Gastroesophageal sphincter (tissue), 4 donors: ENCODE results near the gene PAN2. TPM values are rescaled to one million over a fixed set of nuclear protein-coding genes. Genes with fewer than 3 reads are reported as not detected.
"Not testable (repeated sequence)": the region's sequence is repeated elsewhere in the genome, so short reads cannot be mapped to it uniquely, and the experiment has no call there.

Experiments used
- ATAC-seq: fragments of 150-250 bp; one replicate; pipeline ENCODE4 v1.9.1; 2016; ENCODE audit warnings: mild to moderate bottlenecking, moderate library complexity
- H3K27ac ChIP-seq, 4 donors: fragments of 200-600 bp; sonication (generic) in 3 of 4; 1 replicate in 3 of 4; 2 replicates in 1 of 4; pipeline ENCODE4 v1.5.1; 2016 to 2019
- H3K27me3 ChIP-seq: fragments of 200-600 bp; sonication (generic); one replicate; pipeline ENCODE4 v1.5.1; 2019
- H3K36me3 ChIP-seq, 2 donors: fragments of 200-600 bp; sonication (generic); one replicate each; pipeline ENCODE4 v1.5.1; 2019; ENCODE audit warnings: control low read depth in 1 of 2
- H3K4me1 ChIP-seq, 3 donors: fragments of 200-600 bp; sonication (generic); 1 replicate in 2 of 3; 2 replicates in 1 of 3; pipeline ENCODE4 v1.5.1; 2016 to 2019; ENCODE audit warnings: control low read depth in 2 of 3
- H3K4me3 ChIP-seq, 2 donors: fragments of 200-600 bp; sonication (generic); one replicate each; pipeline ENCODE4 v1.5.1; 2019; ENCODE audit warnings: mild to moderate bottlenecking in 1 of 2, moderate library complexity in 1 of 2
- H3K9me3 ChIP-seq, 3 donors: fragments of 200-600 bp; sonication (generic); one replicate each; pipeline ENCODE4 v1.5.1; 2017 to 2019; ENCODE audit warnings: control low read depth in 2 of 3
- EP300 ChIP-seq: sonication (generic); formaldehyde crosslinking; IDR thresholded peaks from one replicate; pipeline ENCODE4 v1.6.1; 2017; ENCODE audit warnings: antibody characterized with exemption, mild to moderate bottlenecking
- POLR2A ChIP-seq, 2 donors: fragments of 450-650 bp; IDR thresholded peaks; one replicate each; pipeline ENCODE4 v1.6.1; 2017; ENCODE audit warnings: antibody characterized with exemption in 2 of 2, mild to moderate bottlenecking in 2 of 2, moderate library complexity in 1 of 2
- POLR2AphosphoS5 ChIP-seq: sonication (generic); formaldehyde crosslinking; IDR thresholded peaks from one replicate; pipeline ENCODE4 v1.6.1; 2017; ENCODE audit warnings: antibody characterized with exemption
- WGBS, 2 donors: methylation state at CpG; one replicate each; pipeline ENCODE4 v1.1.5; 2018; ENCODE audit warnings: low coverage in 1 of 2; 5-methylcytosine and 5-hydroxymethylcytosine counted together
- total RNA-seq, 4 donors: library from RNA; depleted of rRNA; stranded (reverse); fragments of >200 nt; gene quantifications; one replicate each; pipeline ENCODE4 v1.1.0, GENCODE V29; 2016
- TF ChIP-seq, protein P1 (sequence below), 4 experiments: fragments of 200-600 bp in 2 of 4; fragments of 450-650 bp in 2 of 4; sonication (generic) in 1 of 4; IDR thresholded peaks; one replicate each; pipeline ENCODE4 v1.5.1; 2017 to 2019; ENCODE audit warnings: antibody characterized with exemption in 4 of 4, mild to moderate bottlenecking in 2 of 4, moderate library complexity in 2 of 4

The PAN2 gene
- total RNA-seq, 4 donors from 2014 or later = 12.6 to 73.6 (median 30.3) TPM

DNA sequence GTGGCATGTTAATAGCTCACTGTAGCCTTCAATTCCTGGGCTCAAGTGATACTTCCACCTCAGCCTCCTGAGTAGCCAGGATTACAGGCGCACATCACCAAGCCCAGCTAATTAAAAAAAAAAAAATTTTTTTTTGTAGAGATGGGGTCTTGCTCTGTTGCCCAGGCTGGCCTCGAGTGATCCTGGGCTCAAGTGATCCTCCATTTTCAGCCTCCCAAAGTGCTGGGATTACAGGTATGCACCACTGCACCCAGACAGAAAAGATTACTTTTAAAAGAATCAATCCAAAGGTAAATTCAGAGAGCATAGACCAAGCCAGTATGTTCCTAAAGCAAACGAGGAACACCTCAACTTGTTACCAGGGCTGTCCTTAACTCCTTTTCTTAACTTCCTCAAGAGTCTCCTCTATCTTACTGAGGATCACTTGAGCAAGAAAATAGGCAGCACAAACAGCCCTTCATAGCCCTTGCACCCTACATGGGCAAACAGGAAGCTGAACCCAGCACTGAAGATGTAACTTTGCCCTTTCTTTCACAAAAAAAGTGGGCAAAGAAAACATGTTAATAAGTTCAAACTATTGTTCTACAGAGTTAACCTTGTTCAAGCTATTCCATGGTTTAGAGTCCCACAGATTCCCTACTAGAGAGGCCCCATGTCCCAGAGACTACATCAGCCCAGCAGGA lies 45.0 kb downstream of the PAN2 start:
- TF ChIP-seq EP300 = no peak
- TF ChIP-seq, protein P1, sequence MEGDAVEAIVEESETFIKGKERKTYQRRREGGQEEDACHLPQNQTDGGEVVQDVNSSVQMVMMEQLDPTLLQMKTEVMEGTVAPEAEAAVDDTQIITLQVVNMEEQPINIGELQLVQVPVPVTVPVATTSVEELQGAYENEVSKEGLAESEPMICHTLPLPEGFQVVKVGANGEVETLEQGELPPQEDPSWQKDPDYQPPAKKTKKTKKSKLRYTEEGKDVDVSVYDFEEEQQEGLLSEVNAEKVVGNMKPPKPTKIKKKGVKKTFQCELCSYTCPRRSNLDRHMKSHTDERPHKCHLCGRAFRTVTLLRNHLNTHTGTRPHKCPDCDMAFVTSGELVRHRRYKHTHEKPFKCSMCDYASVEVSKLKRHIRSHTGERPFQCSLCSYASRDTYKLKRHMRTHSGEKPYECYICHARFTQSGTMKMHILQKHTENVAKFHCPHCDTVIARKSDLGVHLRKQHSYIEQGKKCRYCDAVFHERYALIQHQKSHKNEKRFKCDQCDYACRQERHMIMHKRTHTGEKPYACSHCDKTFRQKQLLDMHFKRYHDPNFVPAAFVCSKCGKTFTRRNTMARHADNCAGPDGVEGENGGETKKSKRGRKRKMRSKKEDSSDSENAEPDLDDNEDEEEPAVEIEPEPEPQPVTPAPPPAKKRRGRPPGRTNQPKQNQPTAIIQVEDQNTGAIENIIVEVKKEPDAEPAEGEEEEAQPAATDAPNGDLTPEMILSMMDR (IDR thresholded peaks at IDR 0.05) = no peak
- no peak for TF ChIP-seq POLR2A (IDR thresholded peaks at IDR 0.05)
- TF ChIP-seq POLR2AphosphoS5 = no peak
- WGBS, 2 donors = 71 to 75% methylated on average over 2 to 3 of the region's 3 CpGs
- H3K4me3 ChIP-seq = no peak overlapping the region
- H3K27me3 ChIP-seq = no peaks in the 10 kb centered on the region
- peaks cover 0 to 44% of the 10 kb centered on the region in 2 donors for H3K36me3 ChIP-seq
- peaks cover 0 to 51% (median 4%) of the 10 kb centered on the region in 3 donors for H3K4me1 ChIP-seq
- H3K27ac ChIP-seq = no peak overlapping the region
- no peak for ATAC-seq
- H3K9me3 ChIP-seq = no peaks in the 10 kb centered on the region

DNA sequence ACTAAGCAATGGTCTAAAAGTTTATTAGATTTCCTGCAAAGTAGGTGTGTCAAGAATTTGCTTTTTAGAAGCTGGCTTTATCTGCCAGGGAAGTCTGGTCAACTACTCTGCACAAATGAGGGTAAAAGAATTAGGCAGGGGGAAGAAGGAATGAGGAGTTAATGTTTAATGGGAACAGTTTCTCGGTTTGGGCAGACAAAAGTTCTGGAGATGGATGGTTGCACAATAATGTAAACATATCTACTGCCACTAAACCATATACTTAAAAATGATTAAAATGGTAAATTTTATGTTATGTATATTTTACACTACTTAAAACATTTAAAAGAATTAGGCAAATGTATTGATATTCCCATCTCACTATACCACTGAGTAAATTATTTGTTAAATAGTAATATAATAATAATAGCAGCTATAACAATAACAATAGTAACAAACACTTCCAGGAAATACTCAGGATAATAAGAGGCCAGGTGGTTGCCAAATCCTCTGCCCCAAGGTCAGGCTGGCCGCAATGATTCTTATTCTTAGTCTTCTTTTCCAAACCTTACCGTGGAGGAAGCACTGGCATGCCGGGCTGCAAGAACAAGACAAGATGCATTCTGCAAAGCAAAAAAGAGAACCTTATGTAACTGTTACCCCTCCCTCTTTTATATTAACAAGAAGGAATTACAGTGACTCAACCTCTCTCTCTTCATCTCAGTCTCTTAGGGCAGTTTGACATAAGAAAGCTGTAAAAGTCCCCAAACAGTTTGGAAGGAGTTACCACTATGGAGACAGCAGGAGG lies 47.6 kb downstream of the PAN2 start:
- TF ChIP-seq POLR2AphosphoS5 (no peak), EP300 (no peak), POLR2A (IDR thresholded peaks at IDR 0.05) (no peak)

DNA sequence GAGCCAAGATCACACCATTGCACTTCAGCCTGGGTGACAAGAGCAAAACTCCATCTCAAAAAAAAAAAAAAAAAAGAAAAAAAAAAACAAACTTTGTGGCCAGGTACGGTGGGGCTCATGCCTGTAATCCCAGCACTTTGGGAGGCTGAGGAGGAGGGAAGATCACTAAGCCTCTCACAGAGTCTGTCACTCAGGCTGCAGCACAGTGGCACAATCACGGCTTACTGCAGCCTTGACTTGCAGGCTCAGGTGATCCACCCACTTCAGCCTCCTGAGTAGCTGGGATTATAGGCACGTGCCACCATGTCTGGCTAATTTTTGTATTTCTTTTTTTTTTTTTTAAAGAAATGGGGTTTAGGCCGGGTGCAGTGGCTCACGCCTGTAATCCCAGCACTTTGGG lies 49.5 kb downstream of the PAN2 start:
- H3K9me3 ChIP-seq, H3K27me3 ChIP-seq, H3K27ac ChIP-seq, H3K4me3 ChIP-seq, ATAC-seq: not testable (repeated sequence)
- peaks cover 0 to 68% of the 10 kb centered on the region in 2 donors for H3K36me3 ChIP-seq
- WGBS, 2 donors = 83% methylated on average over 3 of the region's 5 CpGs; no CpG with 5 or more reads in 1 of the 2 donors
- H3K4me1 ChIP-seq = peaks cover 0 to 23% (median 4%) of the 10 kb centered on the region in 3 donors

More for the DNA sequence above, 47.6 kb downstream of the PAN2 start:
- Histone ChIP-seq H3K4me3 (no peak overlapping the region), H3K4me1 (peaks cover 0 to 26% (median 4%) of the 10 kb centered on the region in 3 donors), H3K9me3 (no peaks in the 10 kb centered on the region), H3K27me3 (no peaks in the 10 kb centered on the region), H3K36me3 (peaks cover 0 to 61% of the 10 kb centered on the region in 2 donors), H3K27ac (no peak overlapping the region)
- 23 to 30% methylated on average over 4 of the region's 4 CpGs for WGBS, 2 donors
- no peak for ATAC-seq

DNA sequence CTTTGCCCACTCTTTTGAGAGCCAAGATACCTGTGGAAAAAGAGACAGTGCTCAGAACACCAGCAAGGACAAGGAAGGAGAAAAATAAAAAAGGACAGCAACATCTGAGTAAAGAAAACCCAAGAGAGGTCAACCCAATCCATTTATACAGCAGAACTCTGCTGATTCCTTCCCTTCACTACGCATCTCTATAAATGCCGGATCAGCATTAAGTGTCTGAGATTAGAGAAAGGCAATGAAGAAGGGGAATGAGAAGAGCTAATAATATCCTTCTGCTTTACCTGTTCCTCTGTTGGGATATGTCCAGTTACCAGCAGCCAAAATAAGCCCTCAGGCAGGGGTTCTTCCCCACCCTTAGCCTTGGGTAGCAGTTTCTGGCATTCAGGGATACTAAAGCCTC lies 51.2 kb downstream of the PAN2 start:
- Histone ChIP-seq H3K27ac (no peak overlapping the region), H3K9me3 (no peaks in the 10 kb centered on the region), H3K27me3 (no peaks in the 10 kb centered on the region), H3K4me1 (peaks cover 0 to 16% (median 4%) of the 10 kb centered on the region in 3 donors), H3K4me3 (no peak overlapping the region), H3K36me3 (peaks cover 0 to 85% of the 10 kb centered on the region in 2 donors)
- no peak for ATAC-seq
- TF ChIP-seq EP300 (no peak), POLR2AphosphoS5 (no peak), POLR2A (IDR thresholded peaks at IDR 0.05) (no peak)
- TF ChIP-seq, protein P1 (IDR thresholded peaks at IDR 0.05) = no peak
- WGBS, 2 donors = 100% methylated on average over 2 of the region's 2 CpGs

DNA sequence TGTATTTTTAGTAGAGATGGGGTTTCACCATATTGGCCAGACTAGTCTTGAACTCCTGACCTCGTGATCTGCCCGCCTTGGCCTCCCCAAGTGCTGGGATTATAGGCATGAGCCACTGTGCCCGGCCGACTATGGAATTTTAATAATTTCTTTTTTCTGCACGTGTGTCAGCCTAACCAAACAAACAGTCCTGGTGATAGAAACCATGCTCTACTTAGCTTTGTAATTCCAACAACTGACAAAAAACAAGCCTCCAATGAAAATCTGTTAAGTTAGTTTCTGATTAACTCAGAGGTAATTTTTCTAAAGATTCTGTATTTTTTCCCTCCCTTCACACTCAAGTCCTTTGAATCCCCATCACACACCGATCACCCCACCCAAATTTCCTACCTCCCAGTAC lies 51.8 kb downstream of the PAN2 start:
- no peak for ATAC-seq
- Histone ChIP-seq H3K36me3 (peaks cover 0 to 90% of the 10 kb centered on the region in 2 donors), H3K27me3 (no peaks in the 10 kb centered on the region), H3K27ac (no peak overlapping the region), H3K4me1 (peaks cover 0 to 15% (median 3%) of the 10 kb centered on the region in 3 donors), H3K9me3 (no peaks in the 10 kb centered on the region), H3K4me3 (no peak overlapping the region)
- TF ChIP-seq EP300 (no peak), POLR2AphosphoS5 (no peak), POLR2A (IDR thresholded peaks at IDR 0.05) (no peak)
- TF ChIP-seq, protein P1 (IDR thresholded peaks at IDR 0.05) = no peak
- 67 to 73% methylated on average over 6 of the region's 6 CpGs for WGBS, 2 donors
